AG09319 (cell line): ENCODE measurements around the gene MMEL1.

Experiments used
- DNase-seq: peaks from one replicate; pipeline ENCODE4 v3.0.0-alpha.2; 2010; ENCODE audit warnings: low read depth; ENCODE audit errors: extremely low read depth
- TF ChIP-seq, protein P1 (sequence below): IDR thresholded peaks from 2 replicates; pipeline ENCODE4 v1.5.1; 2011; ENCODE audit warnings: low read depth, mild to moderate bottlenecking, inconsistent platforms, low read length, moderate library complexity

The MMEL1 gene

DNA sequence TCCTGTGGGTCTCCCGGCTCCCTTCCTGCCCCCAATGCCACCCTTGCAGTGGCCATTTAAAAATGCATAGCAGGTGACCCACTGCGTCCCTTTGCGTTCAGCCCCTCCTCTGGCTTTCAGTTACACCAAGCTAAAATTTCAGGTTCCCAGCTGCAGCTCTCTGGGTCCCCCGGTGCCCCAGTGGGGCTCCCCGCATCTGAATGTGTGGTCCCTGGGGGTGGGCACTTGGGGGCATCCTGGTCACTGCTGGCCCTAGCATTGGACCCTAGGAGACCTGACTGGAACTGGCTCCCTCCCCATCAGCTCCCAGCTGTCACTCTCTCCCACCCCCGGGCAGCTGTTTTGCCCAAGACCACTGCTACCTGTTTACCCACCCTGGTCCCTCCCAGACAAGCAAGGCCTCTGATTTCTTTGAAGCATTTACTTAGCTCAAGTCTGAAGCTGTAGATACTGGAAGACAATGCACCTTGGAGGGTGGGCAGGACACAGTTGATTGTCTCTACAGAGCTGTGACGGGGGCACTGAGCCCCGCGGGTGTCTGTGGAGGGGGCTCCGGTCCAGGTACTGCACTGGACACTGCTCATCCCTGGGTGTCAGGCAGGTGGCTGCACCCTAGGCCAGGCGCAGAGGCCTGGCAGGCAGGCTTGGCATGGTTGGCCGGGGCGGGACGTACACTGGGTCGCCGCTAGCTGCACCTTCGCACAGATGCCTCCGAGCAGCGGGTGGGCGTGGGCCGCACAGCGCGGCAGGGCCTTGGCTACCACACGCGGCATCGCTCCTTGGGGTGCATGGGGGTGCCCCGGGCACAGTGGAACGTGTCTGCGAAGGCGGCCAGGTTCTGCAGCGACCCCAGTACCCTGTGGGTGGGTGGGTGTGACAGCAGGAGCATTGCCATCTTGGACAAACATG lies 42.3 kb downstream of the MMEL1 start:
- TF ChIP-seq, protein P1, sequence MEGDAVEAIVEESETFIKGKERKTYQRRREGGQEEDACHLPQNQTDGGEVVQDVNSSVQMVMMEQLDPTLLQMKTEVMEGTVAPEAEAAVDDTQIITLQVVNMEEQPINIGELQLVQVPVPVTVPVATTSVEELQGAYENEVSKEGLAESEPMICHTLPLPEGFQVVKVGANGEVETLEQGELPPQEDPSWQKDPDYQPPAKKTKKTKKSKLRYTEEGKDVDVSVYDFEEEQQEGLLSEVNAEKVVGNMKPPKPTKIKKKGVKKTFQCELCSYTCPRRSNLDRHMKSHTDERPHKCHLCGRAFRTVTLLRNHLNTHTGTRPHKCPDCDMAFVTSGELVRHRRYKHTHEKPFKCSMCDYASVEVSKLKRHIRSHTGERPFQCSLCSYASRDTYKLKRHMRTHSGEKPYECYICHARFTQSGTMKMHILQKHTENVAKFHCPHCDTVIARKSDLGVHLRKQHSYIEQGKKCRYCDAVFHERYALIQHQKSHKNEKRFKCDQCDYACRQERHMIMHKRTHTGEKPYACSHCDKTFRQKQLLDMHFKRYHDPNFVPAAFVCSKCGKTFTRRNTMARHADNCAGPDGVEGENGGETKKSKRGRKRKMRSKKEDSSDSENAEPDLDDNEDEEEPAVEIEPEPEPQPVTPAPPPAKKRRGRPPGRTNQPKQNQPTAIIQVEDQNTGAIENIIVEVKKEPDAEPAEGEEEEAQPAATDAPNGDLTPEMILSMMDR: no peak
- DNase-seq: no peak

DNA sequence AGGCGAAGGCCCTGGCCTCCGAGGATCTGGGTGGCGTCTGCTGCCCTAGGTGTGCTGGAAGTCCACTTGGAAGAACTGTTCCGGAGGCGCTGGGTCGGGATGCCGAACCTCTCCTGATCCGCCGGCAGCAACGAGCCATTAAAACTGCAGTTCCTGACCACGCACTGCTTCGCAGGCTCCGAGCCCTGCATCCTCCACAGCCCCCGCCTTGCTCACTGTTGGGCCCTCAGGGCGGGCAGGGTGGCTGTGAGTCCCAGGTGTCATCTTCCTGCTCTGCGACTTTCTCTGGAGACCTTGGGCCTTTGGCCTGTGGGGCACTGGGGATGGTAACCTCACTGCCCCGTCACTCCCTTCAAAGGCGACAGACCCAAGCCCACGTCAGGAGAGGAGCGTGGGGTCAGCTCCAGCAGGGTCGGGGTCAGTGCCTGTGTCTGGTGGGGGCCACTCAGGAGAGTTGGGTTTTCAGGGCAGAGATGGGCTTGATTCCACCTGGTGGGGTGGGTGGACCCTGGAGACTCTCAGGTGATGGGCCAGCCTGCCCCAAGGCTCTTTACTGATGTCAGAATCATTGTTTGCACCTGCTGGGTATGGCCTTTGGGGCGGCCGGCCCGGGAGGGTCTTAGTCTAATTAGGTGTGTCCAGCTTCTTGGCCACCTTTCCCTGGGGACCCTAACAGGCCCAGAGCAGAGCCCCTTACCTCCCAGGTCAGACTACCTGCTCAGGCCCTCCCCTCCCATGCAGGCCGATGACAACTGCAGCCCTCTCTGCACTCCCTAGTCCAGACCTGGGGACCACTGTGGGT lies 43.2 kb downstream of the MMEL1 start:
- no peak for DNase-seq
- TF ChIP-seq, protein P1: no peak

DNA sequence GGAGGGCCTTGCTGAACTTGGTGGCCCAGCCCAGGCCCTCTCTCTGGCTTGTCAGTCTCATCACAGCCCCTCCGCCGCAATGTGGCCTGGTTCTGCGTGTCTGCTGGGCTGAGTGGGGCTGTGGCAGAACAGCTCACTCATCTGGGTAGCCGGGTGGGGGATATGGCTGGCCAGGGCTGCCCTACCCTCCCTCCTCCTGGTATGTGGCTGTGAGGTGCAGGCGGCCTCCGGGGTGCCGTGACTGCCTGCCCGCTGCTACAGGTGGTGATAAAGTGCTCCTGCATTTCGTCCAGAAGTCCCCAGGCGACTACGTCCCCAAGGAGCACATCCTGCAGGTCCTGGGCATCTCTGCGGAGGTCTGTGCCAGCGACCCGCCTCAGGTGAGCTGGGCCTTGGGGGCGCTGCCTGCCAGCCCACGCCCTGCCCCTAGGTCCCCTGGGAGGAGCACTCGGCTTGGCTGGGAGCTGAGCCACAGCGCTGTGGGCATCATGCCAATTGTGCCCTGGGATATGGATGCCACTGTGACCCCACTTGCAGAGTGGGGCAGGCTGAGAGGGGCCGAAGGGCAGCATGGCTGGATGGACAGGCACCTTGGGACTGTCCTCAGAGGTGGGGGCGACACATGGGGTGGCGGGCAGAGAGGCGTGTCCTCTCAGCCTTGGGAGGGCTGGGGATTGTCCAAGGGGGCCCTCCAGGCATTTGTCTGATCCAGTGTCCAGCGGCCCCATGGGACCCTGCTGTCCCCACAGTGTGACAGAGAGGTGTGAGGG lies 44.0 kb downstream of the MMEL1 start:
- no peak for DNase-seq
- TF ChIP-seq, protein P1: no peak

DNA sequence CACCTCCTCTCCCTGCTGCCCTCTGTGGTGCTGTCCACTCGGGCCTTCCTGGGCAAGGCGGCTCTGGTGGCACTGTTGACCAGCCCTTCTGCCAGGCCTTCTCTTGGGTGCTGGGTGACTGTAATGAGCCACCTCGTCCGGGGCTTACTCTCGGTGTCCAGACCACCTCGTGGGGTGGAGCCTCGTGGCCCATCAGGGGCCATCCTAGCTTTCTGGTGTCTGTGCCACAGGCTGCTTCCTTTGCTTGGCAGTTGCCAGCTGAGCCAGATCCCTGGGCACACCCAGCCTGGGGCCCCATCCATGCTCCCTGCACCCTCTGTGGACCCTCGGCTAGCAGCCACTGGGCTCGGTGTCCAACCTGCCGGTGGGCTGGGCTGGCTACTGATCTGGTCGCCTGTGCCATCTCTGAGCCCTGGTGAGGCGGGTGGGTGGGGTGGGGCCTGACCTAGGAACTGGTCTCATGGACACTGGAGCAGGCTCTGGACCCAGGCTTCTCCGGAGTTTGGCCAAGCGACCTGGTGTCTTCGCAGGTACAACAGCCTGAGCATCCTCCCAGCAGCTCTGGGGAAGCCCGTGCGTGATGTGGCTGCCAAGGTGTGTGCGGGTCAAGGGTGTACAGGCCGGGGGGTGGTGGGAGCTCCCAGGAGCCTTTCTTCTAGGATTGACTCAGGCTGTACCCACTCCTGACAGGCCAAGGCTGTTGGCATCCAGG lies 44.8 kb downstream of the MMEL1 start:
- TF ChIP-seq, protein P1: no peak

DNA sequence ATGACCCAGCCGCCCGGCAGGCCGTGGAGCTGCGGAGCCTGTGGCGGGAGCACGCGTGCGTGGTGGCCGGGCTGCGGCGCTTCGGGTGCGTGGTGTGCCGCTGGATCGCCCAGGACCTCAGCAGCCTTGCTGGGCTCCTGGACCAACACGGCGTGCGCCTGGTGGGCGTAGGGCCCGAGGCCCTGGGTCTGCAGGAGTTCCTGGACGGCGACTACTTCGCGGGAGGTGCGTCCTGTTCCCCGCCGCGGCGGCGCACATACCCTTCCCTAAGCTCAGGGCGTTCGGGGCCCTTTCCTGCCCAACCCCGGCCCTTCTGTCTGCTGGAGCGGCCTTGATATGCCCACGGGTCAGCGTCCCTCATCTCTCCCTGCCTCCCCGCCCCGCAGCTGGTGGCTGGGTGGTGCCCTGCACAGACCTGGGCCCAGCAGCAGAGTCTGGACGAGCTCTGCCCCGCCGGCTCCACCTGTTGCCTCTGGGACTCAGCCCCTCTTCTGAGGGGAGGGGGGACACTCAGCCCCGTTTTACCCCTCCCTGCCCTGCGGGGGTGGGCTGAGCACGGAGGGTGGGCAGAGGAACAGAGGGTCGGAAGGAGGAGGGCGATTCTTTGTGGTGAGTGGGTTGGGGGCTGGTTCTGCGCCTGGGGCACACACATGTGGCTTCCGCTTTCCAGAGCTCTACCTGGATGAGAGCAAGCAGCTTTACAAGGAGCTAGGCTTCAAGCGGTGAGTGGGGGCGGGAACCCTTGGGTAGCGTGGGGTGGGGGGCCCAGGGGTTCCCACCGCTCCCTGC lies 45.6 kb downstream of the MMEL1 start:
- no peak for DNase-seq
- TF ChIP-seq, protein P1: no peak

More for the DNA sequence above, 44.8 kb downstream of the MMEL1 start:
- no peak for DNase-seq
